ENCODE measurements around the gene TXNDC8. TPM values are rescaled to one million over a fixed set of nuclear protein-coding genes. Genes with fewer than 3 reads are reported as not detected.

TXNDC8 gene
- total and polyA plus RNA-seq, 2 of the 13 experiments (the other 11 are each of a cell fraction or from before 2014, with no cell fraction given), result not detected

- no peak for TF ChIP-seq KMT2A (CRISPR knock-in tag; IDR thresholded peaks at IDR 0.05)
- TF ChIP-seq EEA1 (CRISPR knock-in tag; IDR thresholded peaks at IDR 0.05; ENCODE audit: borderline replicate concordance), result no peak
- TF ChIP-seq KAT8 (CRISPR knock-in tag; IDR thresholded peaks at IDR 0.05), result no peak
- no peak for TF ChIP-seq ZNF713 (CRISPR knock-in tag; IDR thresholded peaks at IDR 0.05)
- no peak for TF ChIP-seq ZNF687 (CRISPR knock-in tag; IDR thresholded peaks at IDR 0.05)
- TF ChIP-seq ZSCAN9 (CRISPR knock-in tag; IDR thresholded peaks at IDR 0.05; ENCODE audit: borderline replicate concordance), result no peak
- TF ChIP-seq ZNF501 (CRISPR knock-in tag; IDR thresholded peaks at IDR 0.05), result no peak
- TF ChIP-seq SNAPC5 (CRISPR knock-in tag; IDR thresholded peaks at IDR 0.05; ENCODE audit: borderline replicate concordance), result no peak
- no peak for TF ChIP-seq ZNF230 (CRISPR knock-in tag; IDR thresholded peaks at IDR 0.05)
- peak; percentile 82 to 89 for TF ChIP-seq NR2F1 (CRISPR knock-in tag; IDR thresholded peaks at IDR 0.05)
- no peak for TF ChIP-seq ZNF124 (CRISPR knock-in tag; IDR thresholded peaks at IDR 0.05)
- no peak for TF ChIP-seq MLXIP (CRISPR knock-in tag; IDR thresholded peaks at IDR 0.05; ENCODE audit: borderline replicate concordance)
- TF ChIP-seq TBP (CRISPR knock-in tag; IDR thresholded peaks at IDR 0.05), result no peak
- TF ChIP-seq ZIK1 (CRISPR knock-in tag; IDR thresholded peaks at IDR 0.05; ENCODE audit: borderline replicate concordance, low read depth), result no peak
- no peak for TF ChIP-seq HMG20A (CRISPR knock-in tag; IDR thresholded peaks at IDR 0.05; ENCODE audit: borderline replicate concordance)
- no peak for TF ChIP-seq STAT5B (CRISPR knock-in tag; IDR thresholded peaks at IDR 0.05)
- TF ChIP-seq ZNF292 (CRISPR knock-in tag; IDR thresholded peaks at IDR 0.05; ENCODE audit: borderline replicate concordance, low read depth), result no peak
- no peak for TF ChIP-seq ZNF460 (CRISPR knock-in tag; IDR thresholded peaks at IDR 0.05; ENCODE audit: borderline replicate concordance)
- no peak for TF ChIP-seq ZNF773 (CRISPR knock-in tag; IDR thresholded peaks at IDR 0.05; ENCODE audit: borderline replicate concordance)
- no peak for TF ChIP-seq ZFP82 (CRISPR knock-in tag; IDR thresholded peaks at IDR 0.05; ENCODE audit: borderline replicate concordance)
- TF ChIP-seq ZNF615 (CRISPR knock-in tag; IDR thresholded peaks at IDR 0.05; ENCODE audit: borderline replicate concordance), result no peak
- TF ChIP-seq SUZ12 (IDR thresholded peaks at IDR 0.05; ENCODE audit: low read depth, low read length), result no peak
- TF ChIP-seq ZNF841 (CRISPR knock-in tag; IDR thresholded peaks at IDR 0.05; ENCODE audit: borderline replicate concordance), result no peak
- TF ChIP-seq MED1 (CRISPR knock-in tag; IDR thresholded peaks at IDR 0.05), result peak; percentile 43; the same call in 1 of the 2 replicates
- no peak for TF ChIP-seq ZNF589 (CRISPR knock-in tag; conservative IDR thresholded peaks at IDR 0.05)
- no peak for TF ChIP-seq ZNF431 (CRISPR knock-in tag; IDR thresholded peaks at IDR 0.05; ENCODE audit: borderline replicate concordance, low read depth)
These were observed 29.0 kb downstream of the TXNDC8 start (continued) for GRCh38 chr9:110308633-110309038.

All from HepG2 (cell line).